IMR-90 (cell line): ENCODE data around the gene TRAF1. TPM values are rescaled to one million over a fixed set of nuclear protein-coding genes. Genes with fewer than 3 reads are reported as not detected.

Experiments
- ATAC-seq: fragments of 200-7000 bp; cut with Tn5 transposase; 2 replicates; pipeline ENCODE4 v1.9.1; 2020; ENCODE audit warnings: low read depth, mild to moderate bottlenecking, moderate library complexity
- BruUV-seq: library from RNA; stranded (reverse); fragments of 400-500 nt; replicated peaks from 2 replicates; lab custom pipeline; 2021; lab: Mats Ljungman, UMichigan
- CTCF ChIA-PET: fragments of 300-600 bp; formaldehyde crosslinking; extraction: SDS; loops from one replicate; lab custom pipeline; 2021; ENCODE audit warnings: antibody characterized with exemption; lab: Yijun Ruan, JAX
- POLR2A ChIA-PET: fragments of 300-600 bp; sonication (Branson Sonifier 250); formaldehyde crosslinking; loops from one replicate; lab custom pipeline; 2022; ENCODE audit warnings: antibody characterized with exemption; ENCODE audit not compliant: unreplicated experiment; lab: Charles Lee
- DNase-seq: peaks from one replicate; pipeline ENCODE4 v3.0.0; 2013
- H2AFZ ChIP-seq: replicated peaks from 2 replicates; pipeline ENCODE3; 2013; ENCODE audit warnings: low read length, mild to moderate bottlenecking; ENCODE audit not compliant: poor library complexity
- H2AK5ac ChIP-seq: 2 replicates; pipeline ENCODE4 v1.6.1; 2013; ENCODE audit warnings: low read depth, low read length, inconsistent platforms
- H2AK9ac ChIP-seq: replicated peaks from 2 replicates; pipeline ENCODE3; 2013; ENCODE audit warnings: mild to moderate bottlenecking, low read depth, low read length, moderate library complexity; ENCODE audit not compliant: poor library complexity
- H2BK120ac ChIP-seq: 2 replicates; pipeline ENCODE4 v1.6.1; 2013; ENCODE audit warnings: low read depth, low read length, inconsistent platforms
- H2BK15ac ChIP-seq: 3 replicates; pipeline ENCODE4 v1.6.1; 2013; ENCODE audit warnings: low read depth, low read length, inconsistent platforms
- H2BK20ac ChIP-seq: 2 replicates; pipeline ENCODE4 v1.6.1; 2013; ENCODE audit warnings: low read depth, mild to moderate bottlenecking, inconsistent platforms, low read length, moderate library complexity
- H2BK5ac ChIP-seq: 2 replicates; pipeline ENCODE4 v1.6.1; 2013; ENCODE audit warnings: mild to moderate bottlenecking, low read depth, low read length, inconsistent platforms; ENCODE audit not compliant: poor library complexity, severe bottlenecking
- H3K14ac ChIP-seq: replicated peaks from 2 replicates; pipeline ENCODE4 v1.6.1; 2013; ENCODE audit warnings: low read depth, low read length, inconsistent platforms
- H3K18ac ChIP-seq: 2 replicates; pipeline ENCODE4 v1.6.1; 2013; ENCODE audit warnings: low read depth, low read length, control low read depth
- H3K23ac ChIP-seq: 2 replicates; pipeline ENCODE4 v1.6.1; 2013; ENCODE audit warnings: low read depth, low read length, inconsistent platforms
- H3K27ac ChIP-seq: 2 replicates; pipeline ENCODE4 v1.5.1; 2013; ENCODE audit warnings: mild to moderate bottlenecking, control low read depth, low read length; ENCODE audit not compliant: insufficient read depth
- H3K27me3 ChIP-seq: 2 replicates; pipeline ENCODE4 v1.6.1; 2013; ENCODE audit warnings: low read length; ENCODE audit not compliant: control insufficient read depth, insufficient read depth
- H3K36me3 ChIP-seq: 2 replicates; pipeline ENCODE4 v1.6.1; 2013; ENCODE audit warnings: low read length, mixed read lengths; ENCODE audit not compliant: control insufficient read depth, insufficient read depth
- H3K4ac ChIP-seq: 2 replicates; pipeline ENCODE4 v1.6.1; 2013; ENCODE audit warnings: low read depth, low read length, inconsistent platforms
- H3K4me1 ChIP-seq: 2 replicates; pipeline ENCODE4 v1.6.1; 2013; ENCODE audit warnings: low read length, mixed read lengths; ENCODE audit not compliant: control insufficient read depth, insufficient read depth
- H3K4me2 ChIP-seq: 2 replicates; pipeline ENCODE4 v1.6.1; 2013; ENCODE audit warnings: low read depth, mild to moderate bottlenecking, control low read depth, low read length, moderate library complexity
- H3K4me3 ChIP-seq: 2 replicates; pipeline ENCODE4 v1.5.1; 2013; ENCODE audit warnings: low read depth, mild to moderate bottlenecking, control low read depth, low read length, moderate library complexity; ENCODE audit not compliant: insufficient read depth
- H3K56ac ChIP-seq: 2 replicates; pipeline ENCODE4 v1.6.1; 2013; ENCODE audit warnings: low read length, inconsistent platforms; ENCODE audit not compliant: insufficient read depth; ENCODE audit errors: extremely low read depth
- H3K79me1 ChIP-seq, 2 experiments: 2 replicates each; pipeline ENCODE4 v1.6.1; 2013; ENCODE audit warnings: low read length in 2 of 2, inconsistent platforms in 1 of 2, low read depth in 1 of 2
- H3K9ac ChIP-seq: 2 replicates; pipeline ENCODE4 v1.6.1; 2013; ENCODE audit warnings: low read depth, low read length, control low read depth
- H3K9me1 ChIP-seq: 2 replicates; pipeline ENCODE4 v1.6.1; 2013; ENCODE audit warnings: low read length, inconsistent platforms; ENCODE audit not compliant: insufficient read depth
- H3K9me3 ChIP-seq: 2 replicates; pipeline ENCODE4 v1.6.1; 2013; ENCODE audit warnings: low read length; ENCODE audit not compliant: control insufficient read depth, insufficient read depth
- H4K20me1 ChIP-seq: 2 replicates; pipeline ENCODE4 v1.6.1; 2013; ENCODE audit warnings: low read length, inconsistent platforms; ENCODE audit not compliant: insufficient read depth
- H4K5ac ChIP-seq: 2 replicates; pipeline ENCODE4 v1.6.1; 2013; ENCODE audit warnings: mild to moderate bottlenecking, low read depth, low read length, control low read depth
- H4K8ac ChIP-seq, 2 experiments: 2 replicates each; pipeline ENCODE4 v1.6.1; 2013; ENCODE audit warnings: low read depth in 2 of 2, low read length in 2 of 2, control low read depth in 1 of 2, inconsistent platforms in 1 of 2
- H4K91ac ChIP-seq: 2 replicates; pipeline ENCODE4 v1.6.1; 2013; ENCODE audit warnings: low read depth, low read length, inconsistent platforms; ENCODE audit not compliant: insufficient read depth
- BHLHE40 ChIP-seq: fragments of 150-350 bp; IDR thresholded peaks from 2 replicates; pipeline ENCODE4 v1.6.1; 2016; ENCODE audit warnings: mild to moderate bottlenecking, low read depth, low read length
- CHD1 ChIP-seq: IDR thresholded peaks from 2 replicates; pipeline ENCODE4 v1.6.1; 2012; ENCODE audit warnings: low read depth, low read length, improper control_type of control experiment
- ELK1 ChIP-seq: fragments of 150-350 bp; IDR thresholded peaks from 2 replicates; pipeline ENCODE4 v1.6.1; 2016; ENCODE audit warnings: low read depth, mild to moderate bottlenecking, low read length, moderate library complexity, borderline replicate concordance
- WGBS, 2 experiments: methylation state at CpG; one replicate each; pipeline versions ENCODE4 v1.1.5 to v1.1.7; 2013; ENCODE audit warnings: missing lambda C conversion rate in 2 of 2; ENCODE audit not compliant: insufficient read length in 1 of 2; ENCODE audit errors: extremely low coverage in 2 of 2; 5-methylcytosine and 5-hydroxymethylcytosine counted together
- dilution Hi-C: fragments of 300-500 bp; cut with HindIII; formaldehyde crosslinking; loops from one replicate; pipeline ENCODE4 v1.14.3; 2018; ENCODE audit warnings: low sequenced_read_pairs; ENCODE audit not compliant: unreplicated experiment
- in situ Hi-C: fragments of 300-500 bp; cut with MboI; formaldehyde crosslinking; loops from 3 replicates; pipeline ENCODE4 v1.14.3; 2019; ENCODE audit warnings: low sequenced_read_pairs, inconsistent platforms, mixed read lengths
- intact Hi-C: fragments of 100-400 bp; cut with micrococcal nuclease; formaldehyde crosslinking; loops from 2 replicates; pipeline ENCODE4 v1.10.0; 2022
- polyA plus RNA-seq, 3 experiments: library from polyadenylated mRNA; depleted of rRNA; stranded (reverse); fragments of >200 nt; gene quantifications; 2 replicates each; pipeline ENCODE4 v1.2.3, GENCODE V29; 2012; ENCODE audit warnings: low replicate concordance in 1 of 3
- total RNA-seq: library from RNA; depleted of rRNA; stranded (reverse); fragments of >200 nt; gene quantifications from 2 replicates; pipeline ENCODE4 v1.2.3, GENCODE V29; 2012

The TRAF1 gene
- total and polyA plus RNA-seq, 2 of the 4 experiments (the other 2 are of a cell fraction), result 3.9 to 4.1 TPM

GRCh38 chr9:120854596-120855327, 71.8 kb downstream of the TRAF1 start:
- Histone ChIP-seq H3K9me3 (no peaks in the 10 kb centered on the region), H3K27ac (no peak overlapping the region), H3K56ac (no peak overlapping the region), H4K20me1 (no peaks in the 10 kb centered on the region), H2BK20ac (no peak overlapping the region), H2BK5ac (no peak overlapping the region), H3K14ac (no peak overlapping the region), H3K79me1 (no peaks in the 10 kb centered on the region), H4K5ac (no peak overlapping the region), H3K4me1 (no peaks in the 10 kb centered on the region), H3K4me2 (no peak overlapping the region), H3K18ac (no peak overlapping the region), H3K9ac (no peak overlapping the region), H3K9me1 (no peaks in the 10 kb centered on the region; the same call in 1 of the 2 replicates), H2AK9ac (no peak overlapping the region), H3K27me3 (no peaks in the 10 kb centered on the region), H2AFZ (no peak overlapping the region), H3K4me3 (no peak overlapping the region), H4K91ac (no peak overlapping the region), H3K23ac (no peak overlapping the region), H3K36me3 (peaks cover 18% of the 10 kb centered on the region), H2AK5ac (no peak overlapping the region), H4K8ac (no peak overlapping the region), H2BK15ac (no peak overlapping the region), H2BK120ac (no peak overlapping the region), H3K4ac (no peak overlapping the region)
- TF ChIP-seq ELK1, result no peak
- TF ChIP-seq BHLHE40, result no peak
- TF ChIP-seq CHD1, result no peak
- intact Hi-C loops (no loop called here), in situ Hi-C loops (no loop called here), dilution Hi-C loops (no loop called here)
- CTCF ChIA-PET, result no interaction called here
- no TSS peak for BruUV-seq
- no CpG with 5 or more reads among the region's 3 CpGs for WGBS, 2 experiments
- POLR2A ChIA-PET, result no interaction called here
- no peak for ATAC-seq
- DNase-seq, result no peak
